CD14-positive monocyte (primary cell): ENCODE results near the gene NAP1L4. TPM values are rescaled to one million over a fixed set of nuclear protein-coding genes. Genes with fewer than 3 reads are reported as not detected.

Experiments
- DNase-seq, 3 donors: peaks; one replicate each; pipeline ENCODE4 v3.0.0-alpha.2; 2011 to 2022
- H2AFZ ChIP-seq: 2 replicates; pipeline ENCODE4 v1.6.0; 2012; ENCODE audit warnings: mild to moderate bottlenecking, low read depth, low read length, inconsistent platforms; ENCODE audit not compliant: insufficient read depth, poor library complexity, severe bottlenecking
- H3K27ac ChIP-seq, 2 donors: 1 replicate in 1 of 2; 2 replicates in 1 of 2; pipeline ENCODE4 v1.5.1; 2012 to 2013; ENCODE audit warnings: low read length in 2 of 2, control low read depth in 1 of 2, inconsistent platforms in 1 of 2, low read depth in 1 of 2, mild to moderate bottlenecking in 1 of 2
- H3K27me3 ChIP-seq, 2 donors: one replicate each; pipeline versions ENCODE4 v1.6.0 to v1.6.1; 2011 to 2013; ENCODE audit warnings: low read length in 2 of 2; ENCODE audit not compliant: control insufficient read depth in 2 of 2, insufficient read depth in 2 of 2
- H3K36me3 ChIP-seq, 2 donors: replicated peaks in 1 of 2; 1 replicate in 1 of 2; 2 replicates in 1 of 2; pipeline versions ENCODE4 v1.5.1 to v1.6.1; 2012 to 2013; ENCODE audit warnings: low read length in 2 of 2, control low read depth in 1 of 2, inconsistent platforms in 1 of 2, mild to moderate bottlenecking in 1 of 2; ENCODE audit not compliant: insufficient read depth in 2 of 2, control insufficient read depth in 1 of 2
- H3K4me1 ChIP-seq, 2 donors: 1 replicate in 1 of 2; 2 replicates in 1 of 2; pipeline versions ENCODE4 v1.5.1 to v1.6.1; 2012 to 2013; ENCODE audit warnings: low read length in 2 of 2, control low read depth in 1 of 2, inconsistent platforms in 1 of 2, mild to moderate bottlenecking in 1 of 2, moderate library complexity in 1 of 2; ENCODE audit not compliant: insufficient read depth in 2 of 2, control insufficient read depth in 1 of 2
- H3K4me2 ChIP-seq: replicated peaks from 2 replicates; pipeline ENCODE3; 2012; ENCODE audit warnings: low read length, moderate library complexity, mild to moderate bottlenecking; ENCODE audit not compliant: poor library complexity, severe bottlenecking; ENCODE audit errors: extremely low read depth
- H3K4me3 ChIP-seq, 3 experiments: fragments of 200-600 bp in 1 of 3; sonication (generic) in 1 of 3; replicated peaks in 1 of 3; 1 replicate in 2 of 3; 2 replicates in 1 of 3; pipeline ENCODE4 v1.5.1; 2011 to 2013; ENCODE audit warnings: low read length in 3 of 3, mild to moderate bottlenecking in 3 of 3, control low read depth in 2 of 3, low read depth in 2 of 3, inconsistent platforms in 1 of 3, moderate library complexity in 1 of 3
- H3K79me2 ChIP-seq: 2 replicates; pipeline ENCODE4 v1.6.0; 2012; ENCODE audit warnings: mild to moderate bottlenecking, control low read depth, inconsistent platforms, low read length, moderate library complexity; ENCODE audit not compliant: insufficient read depth
- H3K9ac ChIP-seq: 2 replicates; pipeline ENCODE4 v1.6.0; 2017; ENCODE audit warnings: low read length, mild to moderate bottlenecking; ENCODE audit not compliant: insufficient read depth, poor library complexity, severe bottlenecking
- H3K9me3 ChIP-seq, 2 donors: replicated peaks in 1 of 2; 1 replicate in 1 of 2; 2 replicates in 1 of 2; pipeline versions ENCODE4 v1.5.1 to v1.6.1; 2012 to 2013; ENCODE audit warnings: low read length in 2 of 2, control low read depth in 1 of 2; ENCODE audit not compliant: control insufficient read depth in 1 of 2, insufficient read depth in 1 of 2
- H4K20me1 ChIP-seq: 2 replicates; pipeline ENCODE4 v1.6.0; 2012; ENCODE audit warnings: mild to moderate bottlenecking, low read length, control low read depth, moderate library complexity; ENCODE audit not compliant: insufficient read depth
- H3K27ac Mint-ChIP-seq, 7 donors: one replicate each; pipeline ENCODE4 v1.8.0; 2020; ENCODE audit warnings: mild to moderate bottlenecking in 7 of 7, mixed read lengths in 7 of 7, moderate library complexity in 6 of 7, inconsistent platforms in 2 of 7
- H3K27me3 Mint-ChIP-seq, 3 donors: one replicate each; pipeline ENCODE4 v1.8.0; 2021 to 2022; ENCODE audit warnings: low read depth in 3 of 3, mild to moderate bottlenecking in 3 of 3, mixed read lengths in 3 of 3, moderate library complexity in 3 of 3, inconsistent platforms in 1 of 3
- H3K36me3 Mint-ChIP-seq, 2 donors: one replicate each; pipeline ENCODE4 v1.8.0; 2020; ENCODE audit warnings: mixed read lengths in 2 of 2, inconsistent platforms in 1 of 2, mild to moderate bottlenecking in 1 of 2
- H3K4me1 Mint-ChIP-seq: one replicate; pipeline ENCODE4 v1.8.0; 2020; ENCODE audit warnings: mild to moderate bottlenecking, mixed read lengths
- H3K4me3 Mint-ChIP-seq, 2 donors: one replicate each; pipeline ENCODE4 v1.8.0; 2020; ENCODE audit warnings: mild to moderate bottlenecking in 2 of 2, mixed read lengths in 2 of 2, moderate library complexity in 1 of 2
- H3K9me3 Mint-ChIP-seq, 7 donors: one replicate each; pipeline ENCODE4 v1.8.0; 2020 to 2022; ENCODE audit warnings: mixed read lengths in 7 of 7, mild to moderate bottlenecking in 6 of 7, moderate library complexity in 6 of 7, inconsistent platforms in 2 of 7
- CTCF ChIP-seq: fragments of 200-600 bp; IDR thresholded peaks from one replicate; pipeline ENCODE4 v1.8.0; 2022; ENCODE audit warnings: antibody characterized with exemption, mild to moderate bottlenecking
- WGBS: methylation state at CpG from one replicate; pipeline ENCODE4 v1.1.5; 2013; ENCODE audit warnings: missing lambda C conversion rate; ENCODE audit not compliant: insufficient coverage; 5-methylcytosine and 5-hydroxymethylcytosine counted together
- intact Hi-C, 2 donors: fragments of 100-400 bp; cut with micrococcal nuclease; formaldehyde crosslinking; loops; one replicate each; pipeline versions ENCODE4 v1.15.0 to v1.15.1; 2023
- polyA plus RNA-seq, 3 donors: library from polyadenylated mRNA; depleted of rRNA in 1 of 3; unstranded in 2 of 3; stranded (reverse) in 1 of 3; fragments of 300-500 nt in 2 of 3; fragments of >200 nt in 1 of 3; fragmentation: Illumina TruSeq in 2 of 3; gene quantifications; 1 replicate in 2 of 3; 2 replicates in 1 of 3; pipeline ENCODE4 v1.2.3, GENCODE V29; 2012 to 2021

NAP1L4 gene
- polyA plus RNA-seq, 3 donors = 42.1 to 44.9 (median 44.9) TPM

GRCh38 chr11:3020011-3020410, 27.9 kb upstream of the NAP1L4 start:
- Mint-ChIP-seq H3K9me3 (peaks cover 0 to 2% (median 0%) of the 10 kb centered on the region in 7 donors), H3K4me1 (peaks cover 48% of the 10 kb centered on the region), H3K27me3 (peaks cover 0 to 1% (median 0%) of the 10 kb centered on the region in 3 donors), H3K4me3 (no peak overlapping the region), H3K27ac (no peak overlapping the region), H3K36me3 (peaks cover 57 to 72% of the 10 kb centered on the region in 2 donors)
- Histone ChIP-seq H3K4me3 (no peak overlapping the region), H3K4me1 (peaks cover 44 to 48% of the 10 kb centered on the region in 2 donors), H3K4me2 (no peak overlapping the region), H3K79me2 (no peaks in the 10 kb centered on the region), H3K36me3 (peaks cover 48 to 68% of the 10 kb centered on the region in 2 donors), H4K20me1 (peaks cover 5% of the 10 kb centered on the region), H3K9ac (no peak overlapping the region), H3K27me3 (no peaks in the 10 kb centered on the region), H3K27ac (no peak overlapping the region), H2AFZ (no peak overlapping the region), H3K9me3 (no peaks in the 10 kb centered on the region)
- intact Hi-C loops = no loop called here
- DNase-seq = no peak
- 94% methylated on average over 12 of the region's 12 CpGs for WGBS
- TF ChIP-seq CTCF = no peak

GRCh38 chr11:3018596-3018995, 26.5 kb upstream of the NAP1L4 start:
- peaks cover 5% of the 10 kb centered on the region for H4K20me1 ChIP-seq
- H3K4me3 ChIP-seq = no peak overlapping the region
- Mint-ChIP-seq H3K27ac (no peak overlapping the region), H3K27me3 (peaks cover 0 to 2% (median 0%) of the 10 kb centered on the region in 3 donors), H3K36me3 (peaks cover 64 to 80% of the 10 kb centered on the region in 2 donors), H3K9me3 (peaks cover 0 to 2% (median 0%) of the 10 kb centered on the region in 7 donors), H3K4me1 (peaks cover 42% of the 10 kb centered on the region), H3K4me3 (no peak overlapping the region)
- H3K27ac ChIP-seq = no peak overlapping the region
- H3K27me3 ChIP-seq = no peaks in the 10 kb centered on the region
- 71% methylated on average over 5 of the region's 5 CpGs for WGBS
- no peak for DNase-seq
- peaks cover 38 to 41% of the 10 kb centered on the region in 2 donors for H3K4me1 ChIP-seq
- no peak overlapping the region for H2AFZ ChIP-seq
- no peak for TF ChIP-seq CTCF
- H3K9me3 ChIP-seq = no peaks in the 10 kb centered on the region
- intact Hi-C loops = no loop called here
- peaks cover 59 to 75% of the 10 kb centered on the region in 2 donors for H3K36me3 ChIP-seq
- no peak overlapping the region for H3K4me2 ChIP-seq
- H3K9ac ChIP-seq = no peak overlapping the region
- no peaks in the 10 kb centered on the region for H3K79me2 ChIP-seq
